ENCODE data around the gene DAD1.
A peak's percentile ranks its signal among the peaks of the same experiment; 100 is the strongest.

DNA sequence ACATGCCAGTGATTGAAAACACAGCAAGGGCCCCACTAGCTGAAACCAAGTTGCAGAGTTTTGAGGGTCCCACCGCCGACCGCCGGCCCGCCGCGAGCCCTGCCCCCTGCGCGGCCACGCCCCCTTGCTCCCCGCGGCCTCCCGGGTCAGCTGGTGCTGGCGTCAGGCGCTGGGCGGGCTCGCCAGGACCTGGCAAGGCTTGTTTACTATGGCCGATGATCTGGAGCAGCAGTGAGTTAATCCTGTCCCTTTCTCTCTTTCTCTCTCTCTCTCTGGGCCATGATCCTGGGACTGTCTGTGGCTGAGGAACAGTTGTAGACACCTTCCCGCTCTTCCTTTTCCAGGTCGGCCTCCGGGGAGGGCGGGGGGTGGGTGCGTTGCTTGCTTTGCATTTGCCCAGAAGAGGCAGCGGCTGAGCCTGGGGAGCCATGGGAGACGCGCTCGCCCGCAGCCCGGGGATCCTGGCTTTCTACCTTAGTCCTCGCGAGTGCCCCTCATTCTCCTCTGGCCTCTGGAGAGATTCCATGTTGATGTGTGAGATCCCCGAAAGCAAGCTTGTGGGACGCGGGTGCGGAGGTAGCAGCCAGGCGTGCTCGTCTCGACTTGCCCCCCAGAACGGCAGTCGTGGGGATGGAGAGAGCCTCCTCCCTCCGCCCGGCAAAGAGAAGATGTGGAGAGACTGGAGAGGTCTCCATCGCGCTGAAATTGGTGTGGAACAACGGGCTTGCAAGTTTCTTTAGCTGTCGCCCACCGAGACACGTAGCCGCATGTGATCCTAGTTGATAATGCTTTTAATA is 9.3 kb upstream of the DAD1 start, which contains the start of gene ABHD4:
- peak; percentile 54; the same call in 1 of the 2 replicates for TF ChIP-seq TAF1 (IDR thresholded peaks at IDR 0.05; ENCODE audit: borderline replicate concordance, low read depth, low read length)
- no peak for TF ChIP-seq JUND (IDR thresholded peaks at IDR 0.05)
- TF ChIP-seq, protein P1, sequence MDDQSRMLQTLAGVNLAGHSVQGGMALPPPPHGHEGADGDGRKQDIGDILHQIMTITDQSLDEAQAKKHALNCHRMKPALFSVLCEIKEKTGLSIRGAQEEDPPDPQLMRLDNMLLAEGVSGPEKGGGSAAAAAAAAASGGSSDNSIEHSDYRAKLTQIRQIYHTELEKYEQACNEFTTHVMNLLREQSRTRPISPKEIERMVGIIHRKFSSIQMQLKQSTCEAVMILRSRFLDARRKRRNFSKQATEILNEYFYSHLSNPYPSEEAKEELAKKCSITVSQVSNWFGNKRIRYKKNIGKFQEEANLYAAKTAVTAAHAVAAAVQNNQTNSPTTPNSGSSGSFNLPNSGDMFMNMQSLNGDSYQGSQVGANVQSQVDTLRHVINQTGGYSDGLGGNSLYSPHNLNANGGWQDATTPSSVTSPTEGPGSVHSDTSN (IDR thresholded peaks at IDR 0.05) = no peak
- TF ChIP-seq, protein P2, sequence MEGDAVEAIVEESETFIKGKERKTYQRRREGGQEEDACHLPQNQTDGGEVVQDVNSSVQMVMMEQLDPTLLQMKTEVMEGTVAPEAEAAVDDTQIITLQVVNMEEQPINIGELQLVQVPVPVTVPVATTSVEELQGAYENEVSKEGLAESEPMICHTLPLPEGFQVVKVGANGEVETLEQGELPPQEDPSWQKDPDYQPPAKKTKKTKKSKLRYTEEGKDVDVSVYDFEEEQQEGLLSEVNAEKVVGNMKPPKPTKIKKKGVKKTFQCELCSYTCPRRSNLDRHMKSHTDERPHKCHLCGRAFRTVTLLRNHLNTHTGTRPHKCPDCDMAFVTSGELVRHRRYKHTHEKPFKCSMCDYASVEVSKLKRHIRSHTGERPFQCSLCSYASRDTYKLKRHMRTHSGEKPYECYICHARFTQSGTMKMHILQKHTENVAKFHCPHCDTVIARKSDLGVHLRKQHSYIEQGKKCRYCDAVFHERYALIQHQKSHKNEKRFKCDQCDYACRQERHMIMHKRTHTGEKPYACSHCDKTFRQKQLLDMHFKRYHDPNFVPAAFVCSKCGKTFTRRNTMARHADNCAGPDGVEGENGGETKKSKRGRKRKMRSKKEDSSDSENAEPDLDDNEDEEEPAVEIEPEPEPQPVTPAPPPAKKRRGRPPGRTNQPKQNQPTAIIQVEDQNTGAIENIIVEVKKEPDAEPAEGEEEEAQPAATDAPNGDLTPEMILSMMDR (IDR thresholded peaks at IDR 0.05) = no peak
- peak; percentile 35; the same call in 1 of the 2 replicates for TF ChIP-seq MXI1 (IDR thresholded peaks at IDR 0.05; ENCODE audit: low read depth, low read length)
- no peak for TF ChIP-seq TCF12 (IDR thresholded peaks at IDR 0.05)
- peak; percentile 69 for TF ChIP-seq POLR2AphosphoS5 (IDR thresholded peaks at IDR 0.05; ENCODE audit: low read depth, low read length)
- TF ChIP-seq, protein P3, sequence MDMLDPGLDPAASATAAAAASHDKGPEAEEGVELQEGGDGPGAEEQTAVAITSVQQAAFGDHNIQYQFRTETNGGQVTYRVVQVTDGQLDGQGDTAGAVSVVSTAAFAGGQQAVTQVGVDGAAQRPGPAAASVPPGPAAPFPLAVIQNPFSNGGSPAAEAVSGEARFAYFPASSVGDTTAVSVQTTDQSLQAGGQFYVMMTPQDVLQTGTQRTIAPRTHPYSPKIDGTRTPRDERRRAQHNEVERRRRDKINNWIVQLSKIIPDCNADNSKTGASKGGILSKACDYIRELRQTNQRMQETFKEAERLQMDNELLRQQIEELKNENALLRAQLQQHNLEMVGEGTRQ (IDR thresholded peaks at IDR 0.05; ENCODE audit: borderline replicate concordance, low read depth, low read length) = no peak; the same call in 1 of the 2 replicates
- TF ChIP-seq NRF1 (IDR thresholded peaks at IDR 0.05; ENCODE audit: low read depth, low read length) = no peak
- TF ChIP-seq RAD21 (IDR thresholded peaks at IDR 0.05; ENCODE audit: low read length) = no peak
- no peak for TF ChIP-seq GATA2 (CRISPR knock-in tag; IDR thresholded peaks at IDR 0.05)
- TF ChIP-seq, protein P4, sequence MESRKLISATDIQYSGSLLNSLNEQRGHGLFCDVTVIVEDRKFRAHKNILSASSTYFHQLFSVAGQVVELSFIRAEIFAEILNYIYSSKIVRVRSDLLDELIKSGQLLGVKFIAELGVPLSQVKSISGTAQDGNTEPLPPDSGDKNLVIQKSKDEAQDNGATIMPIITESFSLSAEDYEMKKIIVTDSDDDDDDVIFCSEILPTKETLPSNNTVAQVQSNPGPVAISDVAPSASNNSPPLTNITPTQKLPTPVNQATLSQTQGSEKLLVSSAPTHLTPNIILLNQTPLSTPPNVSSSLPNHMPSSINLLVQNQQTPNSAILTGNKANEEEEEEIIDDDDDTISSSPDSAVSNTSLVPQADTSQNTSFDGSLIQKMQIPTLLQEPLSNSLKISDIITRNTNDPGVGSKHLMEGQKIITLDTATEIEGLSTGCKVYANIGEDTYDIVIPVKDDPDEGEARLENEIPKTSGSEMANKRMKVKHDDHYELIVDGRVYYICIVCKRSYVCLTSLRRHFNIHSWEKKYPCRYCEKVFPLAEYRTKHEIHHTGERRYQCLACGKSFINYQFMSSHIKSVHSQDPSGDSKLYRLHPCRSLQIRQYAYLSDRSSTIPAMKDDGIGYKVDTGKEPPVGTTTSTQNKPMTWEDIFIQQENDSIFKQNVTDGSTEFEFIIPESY (IDR thresholded peaks at IDR 0.05; ENCODE audit: borderline replicate concordance, low read depth) = no peak
- TF ChIP-seq, protein P5, sequence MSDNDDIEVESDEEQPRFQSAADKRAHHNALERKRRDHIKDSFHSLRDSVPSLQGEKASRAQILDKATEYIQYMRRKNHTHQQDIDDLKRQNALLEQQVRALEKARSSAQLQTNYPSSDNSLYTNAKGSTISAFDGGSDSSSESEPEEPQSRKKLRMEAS (IDR thresholded peaks at IDR 0.05; ENCODE audit: low read depth) = no peak
- TF ChIP-seq EP300 (IDR thresholded peaks at IDR 0.05; ENCODE audit: borderline replicate concordance in 1 of 2, low read depth in 1 of 2, low read length in 1 of 2) = no peak

Measured in SK-N-SH (cell line).